Liver (tissue), 9 donors: ENCODE measurements around the gene GOSR1. TPM values are rescaled to one million over a fixed set of nuclear protein-coding genes. Genes with fewer than 3 reads are reported as not detected.
"Not testable (repeated sequence)": the region's sequence is repeated elsewhere in the genome, so short reads cannot be mapped to it uniquely, and the experiment has no call there.

Source experiments
- DNase-seq: peaks from one replicate; pipeline ENCODE4 v3.0.0-alpha.2; 2017; ENCODE audit warnings: low spot score
- H3K27ac ChIP-seq, 2 donors: one replicate each; pipeline ENCODE4 v1.7.0; 2013; ENCODE audit warnings: inconsistent platforms in 2 of 2, low read length in 2 of 2, control low read depth in 1 of 2, low read depth in 1 of 2, mild to moderate bottlenecking in 1 of 2
- H3K27me3 ChIP-seq, 4 donors: one replicate each; pipeline versions ENCODE4 v1.6.1 to v1.7.0; 2013; ENCODE audit warnings: low read length in 3 of 4, inconsistent platforms in 1 of 4, mild to moderate bottlenecking in 1 of 4, moderate library complexity in 1 of 4; ENCODE audit not compliant: control insufficient read depth in 4 of 4, insufficient read depth in 4 of 4
- H3K36me3 ChIP-seq, 4 donors: one replicate each; pipeline versions ENCODE4 v1.6.1 to v1.7.0; 2013; ENCODE audit warnings: low read length in 3 of 4, mild to moderate bottlenecking in 3 of 4, low read depth in 1 of 4, moderate library complexity in 1 of 4; ENCODE audit not compliant: control insufficient read depth in 4 of 4, insufficient read depth in 3 of 4
- H3K4me1 ChIP-seq, 4 donors: one replicate each; pipeline versions ENCODE4 v1.6.1 to v1.7.0; 2013; ENCODE audit warnings: low read length in 3 of 4, mild to moderate bottlenecking in 3 of 4, moderate library complexity in 1 of 4; ENCODE audit not compliant: control insufficient read depth in 4 of 4, insufficient read depth in 4 of 4
- H3K4me3 ChIP-seq, 3 donors: one replicate each; pipeline versions ENCODE4 v1.6.1 to v1.7.0; 2013; ENCODE audit warnings: low read length in 3 of 3, control low read depth in 1 of 3, low read depth in 1 of 3, mild to moderate bottlenecking in 1 of 3
- H3K9ac ChIP-seq, 2 donors: one replicate each; pipeline ENCODE4 v1.7.0; 2013; ENCODE audit warnings: low read length in 2 of 2, mild to moderate bottlenecking in 2 of 2, moderate library complexity in 2 of 2, control low read depth in 1 of 2, low read depth in 1 of 2
- H3K9me3 ChIP-seq, 4 donors: one replicate each; pipeline versions ENCODE4 v1.6.1 to v1.7.0; 2013; ENCODE audit warnings: low read length in 3 of 4; ENCODE audit not compliant: control insufficient read depth in 4 of 4
- ATF3 ChIP-seq: IDR thresholded peaks from 2 replicates; pipeline ENCODE4 v1.6.1; 2016; ENCODE audit warnings: antibody characterized with exemption
- EGR1 ChIP-seq, 2 donors: IDR thresholded peaks; 2 replicates each; pipeline ENCODE4 v1.6.1; 2016 to 2018; ENCODE audit warnings: antibody characterized with exemption in 2 of 2, low read depth in 2 of 2
- FOXA1 ChIP-seq: IDR thresholded peaks from 2 replicates; pipeline ENCODE4 v1.6.1; 2016; ENCODE audit warnings: antibody characterized with exemption
- FOXA2 ChIP-seq: IDR thresholded peaks from 2 replicates; pipeline ENCODE4 v1.6.1; 2016; ENCODE audit warnings: antibody characterized with exemption
- HNF4A ChIP-seq, 2 donors: conservative IDR thresholded peaks; 2 replicates each; pipeline ENCODE4 v1.6.1; 2016; ENCODE audit warnings: antibody characterized with exemption in 2 of 2, mild to moderate bottlenecking in 2 of 2
- MAX ChIP-seq: IDR thresholded peaks from 2 replicates; pipeline ENCODE4 v1.6.1; 2016; ENCODE audit warnings: antibody characterized with exemption
- NR2F2 ChIP-seq: IDR thresholded peaks from 2 replicates; pipeline ENCODE4 v1.6.1; 2016; ENCODE audit warnings: antibody characterized with exemption
- REST ChIP-seq: IDR thresholded peaks from 2 replicates; pipeline ENCODE4 v1.6.1; 2016; ENCODE audit warnings: antibody characterized with exemption, mild to moderate bottlenecking
- RXRA ChIP-seq, 2 donors: IDR thresholded peaks; 2 replicates each; pipeline ENCODE4 v1.6.1; 2017 to 2018; ENCODE audit warnings: antibody characterized with exemption in 2 of 2, mild to moderate bottlenecking in 1 of 2
- WGBS: extraction: QIAGEN DNeasy Blood & Tissue Kit; methylation state at CpG from one replicate; pipeline ENCODE4 v1.1.7; 2013; 5-methylcytosine and 5-hydroxymethylcytosine counted together
- polyA plus RNA-seq, 2 donors: library from polyadenylated mRNA; stranded (reverse) in 1 of 2; unstranded in 1 of 2; fragments of 200-250 nt in 1 of 2; fragments of >200 nt in 1 of 2; fragmentation: Nextera tagmentation in 1 of 2; extraction: Ambion mirVana in 1 of 2; gene quantifications; one replicate each; pipeline versions ENCODE4 v1.2.1 to v1.2.3, GENCODE V29; 2013 to 2015
- total RNA-seq, 2 donors: library from RNA; depleted of rRNA; stranded (reverse); fragments of >200 nt; gene quantifications; one replicate each; pipeline ENCODE4 v1.2.3, GENCODE V29; 2014
- donor health status: healthy.
- donor health status: healthy.
- donor health status: healthy.
- donor health status: healthy.
- donor health status: healthy.

The GOSR1 gene
- total and polyA plus RNA-seq, 4 donors: 15.0 to 40.4 (median 26.3) TPM

- DNase-seq: no peak
- TF ChIP-seq NR2F2: no peak
- no peak for TF ChIP-seq HNF4A (conservative IDR thresholded peaks at IDR 0.05)
- Histone ChIP-seq H3K27me3 (no peaks in the 10 kb centered on the region), H3K36me3 (no peaks in the 10 kb centered on the region), H3K4me3 (no peak overlapping the region), H3K9me3 (no peaks in the 10 kb centered on the region), H3K4me1 (no peaks in the 10 kb centered on the region), H3K27ac (no peak overlapping the region), H3K9ac (no peak overlapping the region)
- 86% methylated on average over 8 of the region's 8 CpGs for WGBS
These were observed 90.9 kb downstream of the GOSR1 start for GRCh38 chr17:30568117-30568430.

GRCh38 chr17:30569531-30570175, 92.4 kb downstream of the GOSR1 start:
- not testable (repeated sequence) for H3K9me3 ChIP-seq, H3K27ac ChIP-seq, DNase-seq, H3K4me1 ChIP-seq, H3K4me3 ChIP-seq, H3K9ac ChIP-seq, H3K27me3 ChIP-seq, H3K36me3 ChIP-seq
- WGBS: 86% methylated on average over 12 of the region's 12 CpGs

GRCh38 chr17:30570191-30570590, 93.0 kb downstream of the GOSR1 start:
- no peak for DNase-seq
- no peaks in the 10 kb centered on the region for H3K9me3 ChIP-seq
- H3K4me1 ChIP-seq: no peaks in the 10 kb centered on the region
- H3K4me3 ChIP-seq: no peak overlapping the region
- WGBS: 36% methylated on average over 2 of the region's 2 CpGs
- H3K27me3 ChIP-seq: no peaks in the 10 kb centered on the region
- H3K27ac ChIP-seq: no peak overlapping the region
- no peak overlapping the region for H3K9ac ChIP-seq
- TF ChIP-seq RXRA (IDR thresholded peaks at IDR 0.05): no peak
- TF ChIP-seq FOXA2: no peak
- no peak for TF ChIP-seq MAX
- TF ChIP-seq REST: no peak
- TF ChIP-seq HNF4A (conservative IDR thresholded peaks at IDR 0.05): no peak
- no peak for TF ChIP-seq NR2F2
- TF ChIP-seq EGR1 (IDR thresholded peaks at IDR 0.05; ENCODE audit: low read depth in 2 of 2): no peak
- H3K36me3 ChIP-seq: no peaks in the 10 kb centered on the region

GRCh38 chr17:30570596-30571265, 93.5 kb downstream of the GOSR1 start:
- no peak for DNase-seq
- Histone ChIP-seq H3K36me3 (no peaks in the 10 kb centered on the region), H3K27ac (no peak overlapping the region), H3K27me3 (no peaks in the 10 kb centered on the region), H3K4me1 (no peaks in the 10 kb centered on the region), H3K9ac (no peak overlapping the region), H3K4me3 (no peak overlapping the region), H3K9me3 (no peaks in the 10 kb centered on the region)
- 68% methylated on average over 9 of the region's 9 CpGs for WGBS
- no peak for TF ChIP-seq ATF3
- no peak for TF ChIP-seq FOXA1

- not testable (repeated sequence) for H3K9ac ChIP-seq, H3K27me3 ChIP-seq, H3K9me3 ChIP-seq, H3K4me1 ChIP-seq, H3K4me3 ChIP-seq, H3K36me3 ChIP-seq, DNase-seq, H3K27ac ChIP-seq
- WGBS: 89% methylated on average over 14 of the region's 14 CpGs
These were observed 94.2 kb downstream of the GOSR1 start for GRCh38 chr17:30571404-30571803.
